ENCODE measurements around the gene TYW5.
"Not testable (repeated sequence)": the region's sequence is repeated elsewhere in the genome, so short reads cannot be mapped to it uniquely, and the experiment has no call there.

Gene TYW5

DNA sequence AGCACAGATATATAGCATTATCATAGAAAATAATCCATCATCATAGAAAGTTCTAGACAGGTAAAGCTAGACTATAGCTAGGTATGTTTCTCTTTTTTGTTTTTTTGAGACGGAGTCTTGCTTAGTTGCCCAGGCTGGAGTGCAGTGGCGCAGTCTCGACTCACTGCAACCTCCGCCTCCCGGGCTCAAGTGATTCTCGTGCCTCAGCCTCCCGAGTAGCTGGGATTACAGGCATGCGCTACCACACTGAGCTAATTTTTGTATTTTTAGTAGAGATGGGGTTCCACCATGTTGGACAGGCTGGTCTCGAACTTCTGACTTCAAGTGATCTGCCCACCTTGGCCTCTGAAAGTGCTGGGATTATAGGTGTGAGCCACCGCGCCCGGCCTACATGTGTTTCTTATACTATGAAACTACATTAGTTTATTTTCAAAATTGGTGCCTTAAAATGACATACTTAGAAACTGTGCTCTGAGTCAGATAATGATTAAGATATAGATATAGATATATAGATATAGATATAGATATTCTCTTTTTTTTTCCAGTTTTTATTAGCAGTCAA lies 42.7 kb downstream of the TYW5 start:
- not testable (repeated sequence) for DNase-seq

DNA sequence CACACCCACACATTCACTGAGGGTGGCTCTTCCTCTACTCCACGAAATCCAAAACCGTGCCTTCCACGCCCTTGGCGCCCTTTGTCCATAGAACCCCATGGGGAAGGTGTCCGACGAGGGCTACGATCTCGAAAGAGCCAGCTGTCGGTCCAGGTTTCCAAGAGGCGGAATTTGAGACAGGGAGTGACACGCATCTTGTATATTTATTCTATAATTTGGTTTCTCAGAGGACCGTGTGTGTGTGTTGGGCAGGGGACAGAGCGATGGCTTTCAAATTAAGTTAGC lies 43.5 kb downstream of the TYW5 start:
- DNase-seq: peak in 1 of 6 experiments; percentile 36

DNA sequence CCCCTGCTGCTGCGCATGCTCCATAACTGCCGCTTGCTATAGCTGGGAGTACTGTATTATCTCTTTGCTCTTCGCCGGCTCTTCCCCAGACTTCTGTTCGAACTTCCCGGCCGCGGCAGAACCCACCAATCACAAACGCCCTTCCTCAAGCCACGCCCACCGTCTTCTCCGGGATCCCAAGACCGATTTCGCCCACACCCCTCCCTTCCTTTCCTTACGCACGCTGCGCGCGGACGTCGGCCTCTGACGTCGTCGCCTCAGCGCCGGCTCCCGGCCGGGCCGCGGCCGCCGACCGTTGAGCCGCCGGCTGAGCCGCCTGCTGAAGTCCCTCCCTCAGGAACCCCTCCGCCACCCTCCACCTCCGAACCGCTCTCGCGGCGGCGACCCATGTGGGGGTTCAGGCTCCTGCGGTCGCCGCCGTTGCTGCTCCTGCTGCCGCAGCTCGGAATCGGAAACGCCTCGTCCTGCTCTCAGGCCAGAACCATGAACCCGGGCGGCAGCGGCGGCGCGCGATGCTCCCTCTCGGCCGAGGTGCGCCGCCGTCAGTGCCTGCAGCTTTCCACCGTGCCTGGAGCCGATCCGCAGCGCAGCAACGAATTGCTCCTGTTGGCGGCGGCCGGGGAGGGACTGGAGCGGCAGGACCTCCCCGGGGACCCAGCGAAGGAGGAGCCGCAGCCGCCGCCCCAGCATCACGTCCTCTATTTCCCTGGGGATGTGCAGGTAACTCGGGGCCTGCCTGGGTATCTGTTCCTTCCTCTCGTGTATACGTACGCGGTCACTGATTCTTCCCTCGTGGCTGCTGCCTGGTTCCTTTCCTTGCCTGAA lies 44.0 kb downstream of the TYW5 start, which contains the start of gene C2orf69:
Gene C2orf69 (plus strand): TSS at position 242 of the 825 bp plus-strand sequence. CDS start 146 bp downstream, at position 388.
- peak; percentile 75 to 88 (median 85) for DNase-seq

DNA sequence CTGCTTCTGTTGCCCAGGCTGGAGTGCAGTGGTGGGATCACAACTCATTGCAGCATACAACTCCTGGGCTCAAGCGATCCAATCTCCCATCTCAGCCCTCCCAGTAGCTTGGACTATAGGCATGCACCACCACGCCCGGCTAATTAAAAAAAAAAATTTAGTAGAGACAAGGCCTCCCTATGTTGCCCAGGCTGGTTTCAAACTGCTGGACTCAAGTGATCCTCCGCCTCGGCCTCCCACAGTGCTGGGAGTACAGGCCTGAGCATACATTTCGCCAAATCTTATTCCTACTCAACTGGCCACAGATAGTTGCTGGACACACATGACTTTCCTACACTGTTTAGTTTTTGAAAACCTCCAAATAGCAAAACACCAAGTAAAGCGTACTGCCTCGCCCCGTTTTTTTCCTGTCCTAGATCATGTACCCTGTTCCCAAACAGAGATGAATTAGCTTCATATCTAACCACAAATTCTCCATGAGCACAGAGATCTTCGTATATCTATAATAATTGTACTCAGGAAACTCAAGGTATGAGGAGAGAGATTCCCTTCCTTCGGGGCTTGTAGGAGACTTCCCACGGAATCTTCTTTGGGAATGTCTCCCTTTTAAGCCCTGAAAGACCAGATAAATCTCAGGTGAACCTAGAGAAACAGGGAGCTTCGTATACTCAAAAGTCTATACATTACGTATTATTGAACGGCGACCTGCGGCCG lies 44.8 kb downstream of the TYW5 start:
- no peak for DNase-seq

DNA sequence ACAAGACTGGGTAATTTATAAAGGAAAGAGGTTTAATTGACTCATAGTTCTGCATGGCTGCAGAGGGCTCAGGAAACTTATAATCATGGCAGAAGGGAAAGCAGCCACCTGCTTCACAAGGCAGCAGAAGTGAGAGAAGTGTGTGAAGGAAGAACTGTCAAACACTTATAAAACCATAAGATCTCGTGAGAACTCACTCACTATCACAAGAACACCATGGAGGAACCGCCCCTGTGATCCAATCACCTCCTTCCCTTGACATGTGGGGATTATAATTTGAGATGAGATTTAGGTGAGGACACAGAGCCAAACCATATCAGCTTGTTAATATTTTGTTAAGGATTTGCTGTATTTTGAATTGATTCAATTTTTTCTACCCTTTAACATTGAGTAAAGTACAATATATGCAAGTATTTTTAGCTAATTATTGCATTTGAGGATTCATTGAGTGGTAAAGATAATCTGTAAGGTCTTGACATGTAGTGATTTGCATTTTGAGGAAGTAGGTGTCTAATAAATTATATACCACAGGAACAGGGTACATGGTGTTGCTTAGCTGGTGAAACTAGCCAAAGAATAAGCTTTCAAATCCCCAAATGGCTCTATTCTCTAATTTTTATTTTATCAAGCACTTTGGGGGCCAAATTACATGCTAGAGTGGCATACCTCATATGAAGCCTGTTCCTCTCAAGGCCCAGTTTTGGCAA lies 48.1 kb downstream of the TYW5 start:
- DNase-seq: no peak

DNA sequence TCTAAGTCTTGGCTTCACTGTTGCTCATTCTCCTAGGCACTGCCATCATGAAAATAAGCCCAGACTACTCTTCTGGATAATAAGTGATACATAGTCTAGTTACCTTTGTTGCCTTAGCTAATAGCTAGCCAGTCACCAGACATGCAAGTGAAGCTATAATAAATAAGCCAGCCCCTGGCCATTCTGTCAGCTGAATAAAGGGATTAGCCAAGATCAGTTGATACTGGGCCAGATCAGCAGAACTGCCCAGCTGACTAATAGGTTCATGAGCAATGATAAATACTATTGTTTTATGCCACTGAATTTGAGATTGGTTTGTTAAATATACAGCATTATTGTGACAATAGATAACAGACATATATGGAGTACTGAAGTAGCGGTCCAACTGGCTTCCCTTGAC lies 52.2 kb downstream of the TYW5 start:
- no peak for DNase-seq

DNA sequence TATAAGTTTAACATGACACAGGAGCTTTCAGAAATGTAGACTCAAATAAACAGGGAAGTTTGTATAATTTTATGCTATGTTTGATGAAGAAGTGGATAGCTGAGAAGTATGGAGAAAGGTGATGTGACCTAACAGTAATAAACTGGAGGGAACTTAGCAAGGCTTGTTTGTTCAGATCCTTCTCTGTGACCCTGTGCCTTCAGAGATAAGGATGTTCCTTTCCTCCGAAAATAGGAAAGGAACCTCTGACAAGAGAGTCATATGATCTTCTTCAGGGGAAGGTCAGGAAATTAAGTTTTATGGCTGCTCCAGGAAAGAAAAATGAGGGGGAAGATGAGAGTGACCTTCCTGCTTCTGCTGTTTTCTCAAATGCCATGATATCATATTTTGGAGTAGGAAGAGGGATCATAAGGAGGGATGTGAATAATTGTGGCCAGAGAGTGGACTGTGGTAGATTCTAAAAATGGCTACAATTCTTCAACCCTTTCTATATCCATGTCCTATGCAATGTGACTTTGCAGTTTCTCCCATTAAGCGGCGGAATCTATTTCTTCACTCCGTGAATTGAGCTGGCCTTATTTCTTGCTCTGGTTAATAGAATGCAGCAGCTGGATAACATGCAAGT lies 52.7 kb downstream of the TYW5 start:
- DNase-seq: no peak

DNA sequence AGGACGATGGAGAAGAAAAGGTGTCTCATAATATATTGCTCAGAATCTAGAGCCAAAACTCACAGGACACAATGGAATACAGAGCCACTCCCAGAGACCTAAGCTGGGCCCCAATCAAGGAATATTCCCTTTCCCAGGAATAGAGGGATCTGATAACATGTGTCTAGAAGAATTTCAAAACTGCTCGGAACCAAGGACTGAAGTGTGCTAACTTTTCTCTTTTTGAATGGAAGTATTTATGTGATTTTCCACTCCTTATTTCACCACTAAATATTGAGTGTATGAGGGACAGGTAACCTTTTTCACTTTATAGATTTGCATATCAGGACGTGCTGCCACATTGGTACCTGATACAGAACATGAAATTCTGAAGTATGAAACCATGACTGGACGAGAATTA lies 53.3 kb downstream of the TYW5 start:
- no peak for DNase-seq

DNA sequence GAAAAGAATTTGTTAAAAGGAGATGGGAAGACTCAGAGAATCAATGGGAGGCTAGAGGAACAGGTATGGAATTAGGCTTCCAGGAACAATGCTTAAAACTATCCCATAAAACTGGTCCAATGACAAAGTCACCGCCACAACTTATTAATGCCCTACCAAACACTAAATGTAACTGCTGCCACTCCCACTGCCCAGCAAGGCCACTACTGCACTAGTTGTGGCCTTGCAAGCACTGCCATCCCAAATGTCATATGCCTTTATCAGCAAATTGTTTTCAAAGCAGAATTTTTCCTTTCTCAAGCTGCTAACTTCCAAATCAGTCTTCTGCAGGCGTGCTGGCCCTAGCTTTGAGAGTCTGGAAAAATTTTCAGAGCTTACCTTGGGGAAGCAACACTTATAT lies 58.7 kb downstream of the TYW5 start:
- DNase-seq: no peak

DNA sequence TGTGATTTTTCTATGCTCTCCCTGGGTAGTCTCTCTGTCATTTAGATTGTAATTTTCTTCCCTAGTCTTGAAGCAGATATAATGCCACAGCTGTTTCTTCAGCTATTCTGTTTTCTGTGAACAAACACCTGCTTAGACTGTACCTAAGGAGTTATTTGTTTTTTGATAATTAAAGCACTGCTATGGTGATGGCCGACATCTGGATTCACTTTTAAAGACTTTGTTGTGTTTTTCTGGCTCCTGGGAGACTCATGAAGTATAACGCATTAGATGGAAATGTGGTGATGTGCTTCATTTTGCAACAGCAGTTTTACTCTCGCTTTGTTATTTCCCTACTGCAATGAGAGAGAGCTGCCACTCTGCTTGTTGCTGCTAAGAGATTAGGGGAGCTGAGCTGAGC lies 59.9 kb downstream of the TYW5 start:
- DNase-seq: no peak

DNA sequence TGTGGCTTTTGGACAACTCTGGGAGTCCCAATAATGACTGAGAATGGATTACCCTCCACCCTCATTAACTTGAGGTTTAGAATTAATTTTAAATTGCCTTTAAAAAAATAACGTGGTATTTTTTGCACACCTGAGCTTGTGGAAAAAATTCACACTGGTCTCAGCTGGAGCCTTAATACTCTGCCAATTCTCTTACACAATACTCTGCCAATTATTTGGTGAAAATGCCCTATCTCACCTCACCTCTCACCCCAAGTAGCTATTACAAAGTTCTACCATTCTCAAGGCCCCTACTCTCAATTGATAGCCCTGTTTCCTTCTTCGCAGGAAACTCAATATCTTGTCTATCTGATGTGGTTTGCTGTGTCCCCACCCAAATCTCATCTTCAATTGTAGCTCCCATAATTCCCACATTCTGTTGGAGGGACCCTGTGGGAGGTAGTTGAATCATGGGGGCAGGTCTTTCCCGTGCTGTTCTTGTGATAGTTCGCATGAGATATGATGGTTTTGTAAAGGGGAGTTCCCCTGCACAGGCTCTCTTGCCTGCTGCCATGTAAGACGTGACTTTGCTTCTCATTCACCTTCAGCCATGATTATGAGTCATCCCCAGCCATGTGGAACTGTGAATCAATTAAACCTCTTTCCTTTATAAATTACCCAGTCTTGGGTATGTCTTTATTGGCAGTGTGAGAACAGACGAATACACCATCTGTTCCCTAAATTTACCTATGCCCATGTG lies 71.6 kb downstream of the TYW5 start:
- no peak for DNase-seq

DNA sequence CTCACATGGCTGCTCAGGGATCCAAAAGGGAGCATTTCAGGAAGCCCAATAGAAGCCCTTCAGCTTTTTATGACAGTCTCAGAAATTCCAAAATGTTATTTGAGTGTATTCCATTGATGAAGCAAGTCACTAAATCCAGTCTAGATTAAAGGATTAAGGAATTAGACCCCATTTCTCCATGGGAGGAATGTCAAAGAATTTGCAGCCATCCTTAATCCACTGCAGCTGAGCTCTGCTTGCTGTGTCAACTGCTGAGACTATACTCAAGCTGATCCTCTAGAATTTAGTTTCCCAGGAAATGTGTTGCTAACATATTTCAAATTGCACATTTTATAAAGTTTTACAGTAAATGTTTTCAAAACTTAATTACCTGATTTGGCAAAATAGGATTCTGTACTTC lies 72.6 kb downstream of the TYW5 start:
- DNase-seq: no peak
